Muscle layer of colon (tissue), 2 donors: Measurements from ENCODE around the gene RBBP4.
"Not testable (repeated sequence)": the region's sequence is repeated elsewhere in the genome, so short reads cannot be mapped to it uniquely, and the experiment has no call there.

Experiments used
- H3K27ac ChIP-seq: one replicate; pipeline ENCODE4 v1.7.0; 2013; ENCODE audit warnings: low read depth, mild to moderate bottlenecking, low read length, moderate library complexity
- H3K27me3 ChIP-seq, 2 donors: one replicate each; pipeline ENCODE4 v1.7.0; 2013; ENCODE audit warnings: low read length in 2 of 2, mild to moderate bottlenecking in 2 of 2; ENCODE audit not compliant: insufficient read depth in 2 of 2, control insufficient read depth in 1 of 2
- H3K36me3 ChIP-seq: one replicate; pipeline ENCODE4 v1.7.0; 2013; ENCODE audit warnings: mild to moderate bottlenecking, low read length; ENCODE audit not compliant: insufficient read depth
- H3K4me1 ChIP-seq: one replicate; pipeline ENCODE4 v1.7.0; 2013; ENCODE audit warnings: mild to moderate bottlenecking, low read length; ENCODE audit not compliant: insufficient read depth
- H3K4me3 ChIP-seq, 2 donors: one replicate each; pipeline ENCODE4 v1.7.0; 2013; ENCODE audit warnings: low read length in 2 of 2, low read depth in 1 of 2, mild to moderate bottlenecking in 1 of 2, moderate library complexity in 1 of 2
- H3K9ac ChIP-seq: one replicate; pipeline ENCODE4 v1.7.0; 2013; ENCODE audit warnings: low read length
- H3K9me3 ChIP-seq: one replicate; pipeline ENCODE4 v1.7.0; 2013; ENCODE audit warnings: mild to moderate bottlenecking, low read length
- donor health status: abdominal sarcoma.
- donor health status: Adenocarcinoma of cecum.

Gene RBBP4

DNA sequence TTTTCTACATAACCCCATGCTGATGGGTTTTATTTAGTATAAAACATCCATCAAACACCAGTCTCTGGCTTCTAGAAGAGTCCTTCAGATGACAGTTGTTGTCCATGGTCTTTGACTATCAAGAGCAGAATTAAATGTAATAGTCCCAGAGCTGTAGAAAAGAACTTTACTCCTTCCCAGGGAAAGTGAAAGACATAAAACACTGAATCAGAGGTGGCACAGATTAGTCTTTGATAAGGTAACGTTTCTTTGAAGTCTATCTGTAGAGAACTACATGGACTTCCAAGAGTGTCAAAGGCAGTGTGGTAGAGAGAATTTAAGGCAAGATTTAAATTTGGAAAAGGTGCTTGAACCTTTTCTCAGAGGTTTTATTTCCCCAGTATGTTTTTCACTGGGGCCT lies 29.6 kb downstream of the RBBP4 start:
- Histone ChIP-seq H3K9ac (no peak overlapping the region), H3K27ac (no peak overlapping the region), H3K4me1 (peaks cover 21% of the 10 kb centered on the region), H3K27me3 (no peaks in the 10 kb centered on the region), H3K4me3 (no peak overlapping the region), H3K9me3 (no peaks in the 10 kb centered on the region), H3K36me3 (peaks cover 66% of the 10 kb centered on the region)

DNA sequence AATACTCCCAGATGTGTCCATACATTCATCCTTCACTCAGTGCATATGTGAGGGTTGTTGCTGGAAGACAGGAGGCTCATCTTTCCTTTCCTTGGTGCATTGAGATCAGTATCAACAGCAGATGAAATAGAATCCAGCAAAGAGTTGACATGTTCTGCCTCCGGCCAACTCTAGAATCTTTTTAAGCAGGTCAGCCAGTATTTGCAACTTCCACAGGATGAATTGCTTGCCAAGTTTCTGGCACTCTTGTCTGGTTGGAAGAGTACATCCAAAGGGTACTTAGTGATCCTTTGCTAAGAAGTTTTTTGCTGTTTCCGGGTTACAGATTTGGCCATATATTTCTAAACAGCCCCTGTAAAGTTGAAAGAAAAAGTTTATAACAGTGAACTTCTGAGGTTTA lies 30.5 kb downstream of the RBBP4 start:
- no peak overlapping the region for H3K4me3 ChIP-seq
- no peak overlapping the region for H3K9ac ChIP-seq
- no peak overlapping the region for H3K27ac ChIP-seq
- peaks cover 60% of the 10 kb centered on the region for H3K36me3 ChIP-seq
- no peaks in the 10 kb centered on the region for H3K9me3 ChIP-seq
- H3K27me3 ChIP-seq = no peaks in the 10 kb centered on the region
- peaks cover 21% of the 10 kb centered on the region for H3K4me1 ChIP-seq

- Histone ChIP-seq H3K4me1 (peaks cover 21% of the 10 kb centered on the region), H3K9ac (no peak overlapping the region), H3K9me3 (no peaks in the 10 kb centered on the region), H3K4me3 (no peak overlapping the region), H3K27ac (no peak overlapping the region), H3K36me3 (peaks cover 59% of the 10 kb centered on the region), H3K27me3 (no peaks in the 10 kb centered on the region)
These were observed 31.0 kb downstream of the RBBP4 start for GRCh38 chr1:32681999-32682398.

DNA sequence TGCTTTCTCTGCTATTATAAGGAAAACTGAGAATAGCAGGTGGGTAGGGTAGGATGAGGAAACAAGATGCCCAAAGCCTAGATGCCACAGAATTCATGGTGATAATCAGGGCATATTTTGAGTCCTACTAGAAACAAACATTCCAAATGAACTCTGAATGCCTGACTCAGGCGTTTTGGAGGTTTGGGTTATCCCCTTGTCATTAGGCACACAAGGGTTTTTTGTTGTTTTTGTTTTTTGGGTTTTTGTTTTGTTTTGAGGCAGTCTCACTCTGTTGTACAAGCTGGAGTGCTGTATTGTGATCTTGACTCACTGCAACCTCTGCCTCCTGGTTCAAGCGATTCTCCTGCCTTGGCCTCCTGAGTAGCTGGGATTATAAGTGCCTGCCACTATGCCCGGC lies 32.4 kb downstream of the RBBP4 start:
- Histone ChIP-seq H3K27ac (no peak overlapping the region), H3K36me3 (peaks cover 46% of the 10 kb centered on the region), H3K27me3 (no peaks in the 10 kb centered on the region), H3K4me3 (no peak overlapping the region), H3K4me1 (peaks cover 21% of the 10 kb centered on the region), H3K9me3 (no peaks in the 10 kb centered on the region), H3K9ac (no peak overlapping the region)

- Histone ChIP-seq H3K27ac (peak overlapping the region; percentile 36), H3K9ac (no peak overlapping the region), H3K36me3 (peaks cover 46% of the 10 kb centered on the region), H3K4me3 (no peak overlapping the region), H3K4me1 (peaks cover 21% of the 10 kb centered on the region), H3K9me3 (no peaks in the 10 kb centered on the region), H3K27me3 (no peaks in the 10 kb centered on the region)
These were observed 33.3 kb downstream of the RBBP4 start for GRCh38 chr1:32684167-32684811.

GRCh38 chr1:32685498-32685897 lies 34.5 kb downstream of the RBBP4 start:
- Histone ChIP-seq H3K27ac (no peak overlapping the region), H3K9ac (no peak overlapping the region), H3K4me1 (peaks cover 21% of the 10 kb centered on the region), H3K27me3 (no peaks in the 10 kb centered on the region), H3K36me3 (peaks cover 38% of the 10 kb centered on the region), H3K4me3 (no peak overlapping the region), H3K9me3 (no peaks in the 10 kb centered on the region)

DNA sequence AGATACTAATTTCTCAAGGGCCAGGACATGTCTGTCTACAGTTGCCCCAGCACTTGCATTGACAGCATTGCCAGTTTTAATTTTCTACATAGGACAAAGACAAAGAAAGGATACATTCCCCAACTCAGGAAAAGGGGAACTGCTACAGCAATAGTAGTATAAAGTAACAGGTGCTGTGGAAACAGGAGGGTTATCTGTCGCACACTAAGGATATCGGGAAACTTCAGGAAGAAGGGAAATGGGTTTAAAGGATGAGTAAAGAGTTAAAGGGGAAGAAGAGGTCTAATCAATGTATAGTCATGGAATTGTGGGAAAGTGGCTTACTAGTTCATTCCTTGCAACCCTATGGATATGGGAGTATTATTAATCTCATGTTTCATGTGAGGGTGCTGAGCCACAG lies 35.4 kb downstream of the RBBP4 start:
- Histone ChIP-seq H3K27me3 (no peaks in the 10 kb centered on the region), H3K27ac (no peak overlapping the region), H3K9me3 (no peaks in the 10 kb centered on the region), H3K9ac (no peak overlapping the region), H3K36me3 (peaks cover 29% of the 10 kb centered on the region), H3K4me1 (peaks cover 17% of the 10 kb centered on the region), H3K4me3 (no peak overlapping the region)

DNA sequence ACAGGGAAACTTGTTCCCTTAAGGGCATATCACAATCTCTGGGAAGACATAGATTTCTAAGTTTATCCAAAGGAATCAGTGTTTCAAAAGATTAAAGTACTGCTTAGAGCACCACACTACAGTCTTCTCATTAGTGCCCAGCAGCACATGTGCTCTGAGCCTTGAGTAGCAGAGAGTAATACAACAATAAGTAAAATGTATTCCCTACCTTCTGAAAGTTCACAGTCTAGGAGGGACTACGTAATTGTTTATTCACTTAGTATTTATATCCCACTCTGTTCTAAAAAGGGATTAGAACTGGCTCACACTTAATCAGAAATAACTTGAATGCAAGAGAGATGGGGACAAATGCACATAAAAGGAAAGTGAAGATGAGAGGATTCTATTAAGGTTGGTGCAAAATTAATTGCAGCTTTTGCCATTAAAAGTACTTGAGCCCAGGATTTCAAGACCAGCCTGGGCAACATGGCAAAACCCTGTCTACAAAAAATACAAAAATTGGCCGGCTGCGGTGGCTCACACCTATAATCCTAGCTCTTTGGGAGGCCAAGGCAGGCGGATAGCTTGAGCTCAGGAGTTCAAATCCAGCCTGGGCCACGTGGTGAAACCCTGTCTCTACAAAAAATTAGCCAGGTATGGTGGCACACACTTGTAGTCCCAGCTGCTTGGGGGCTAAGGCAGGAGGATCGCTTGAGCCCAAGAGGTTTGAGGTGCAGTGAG lies 42.6 kb downstream of the RBBP4 start:
- Histone ChIP-seq H3K4me3 (no peak overlapping the region), H3K9me3 (no peaks in the 10 kb centered on the region), H3K4me1 (peaks cover 26% of the 10 kb centered on the region), H3K36me3 (peaks cover 9% of the 10 kb centered on the region), H3K9ac (no peak overlapping the region), H3K27ac (peak overlapping the region; percentile 36), H3K27me3 (no peaks in the 10 kb centered on the region)

GRCh38 chr1:32695098-32695904 lies 44.3 kb downstream of the RBBP4 start:
- Histone ChIP-seq H3K27ac (peak overlapping the region; percentile 4), H3K4me3 (no peak overlapping the region), H3K9me3 (no peaks in the 10 kb centered on the region), H3K27me3 (no peaks in the 10 kb centered on the region), H3K4me1 (peaks cover 26% of the 10 kb centered on the region), H3K36me3 (peaks cover 9% of the 10 kb centered on the region), H3K9ac (no peak overlapping the region)

GRCh38 chr1:32696041-32696440 lies 45.0 kb downstream of the RBBP4 start:
- Histone ChIP-seq H3K9ac (no peak overlapping the region), H3K4me1 (peaks cover 26% of the 10 kb centered on the region), H3K27ac (no peak overlapping the region), H3K27me3 (no peaks in the 10 kb centered on the region), H3K4me3 (no peak overlapping the region), H3K36me3 (peaks cover 9% of the 10 kb centered on the region), H3K9me3 (no peaks in the 10 kb centered on the region)

GRCh38 chr1:32696996-32697395 lies 46.0 kb downstream of the RBBP4 start:
- H3K4me1 ChIP-seq = peaks cover 34% of the 10 kb centered on the region
- H3K36me3 ChIP-seq, H3K27me3 ChIP-seq, H3K27ac ChIP-seq, H3K9ac ChIP-seq, H3K4me3 ChIP-seq, H3K9me3 ChIP-seq: not testable (repeated sequence)
